Midbrain (tissue), 1 donor: ENCODE data around the gene LDB3.

Experiments
- DNase-seq: peaks from one replicate; lab custom pipeline; 2025; lab: John Stamatoyannopoulos, UW

The LDB3 gene

GRCh38 chr10:86665218-86665607, 3.1 kb upstream of the LDB3 start:
- no peak for DNase-seq

- peak; percentile 89 for DNase-seq
These were observed 2.4 kb upstream of the LDB3 start for GRCh38 chr10:86665868-86666267.

- peak; percentile 62 for DNase-seq
These were observed 1.8 kb upstream of the LDB3 start for GRCh38 chr10:86666538-86666937.

- no peak for DNase-seq
These were observed 710 bp upstream of the LDB3 start for GRCh38 chr10:86667421-86668181.

- no peak for DNase-seq
These were observed 2.0 kb downstream of the LDB3 start for GRCh38 chr10:86670290-86670811.

- no peak for DNase-seq
These were observed 2.6 kb downstream of the LDB3 start for GRCh38 chr10:86670876-86671275.

- DNase-seq, result no peak
These were observed 3.1 kb downstream of the LDB3 start for GRCh38 chr10:86671419-86671818.

GRCh38 chr10:86671985-86672710, 3.8 kb downstream of the LDB3 start:
- DNase-seq, result no peak

- DNase-seq, result no peak
These were observed 5.0 kb downstream of the LDB3 start for GRCh38 chr10:86673216-86673826.

- DNase-seq, result peak; percentile 41
These were observed 5.7 kb downstream of the LDB3 start for GRCh38 chr10:86673827-86674581.

- no peak for DNase-seq
These were observed 6.6 kb downstream of the LDB3 start for GRCh38 chr10:86674912-86675311.

- DNase-seq, result no peak
These were observed 9.1 kb downstream of the LDB3 start for GRCh38 chr10:86677374-86677773.

- peak; percentile 65 for DNase-seq
These were observed 10.9 kb downstream of the LDB3 start for GRCh38 chr10:86678999-86679792.

GRCh38 chr10:86681047-86681446, 12.7 kb downstream of the LDB3 start:
- DNase-seq, result peak; percentile 11

- DNase-seq, result no peak
These were observed 13.5 kb downstream of the LDB3 start for GRCh38 chr10:86681722-86682386.

- no peak for DNase-seq
These were observed 14.4 kb downstream of the LDB3 start for GRCh38 chr10:86682675-86683074.

- DNase-seq, result peak; percentile 35
These were observed 16.2 kb downstream of the LDB3 start for GRCh38 chr10:86684331-86685097.

- DNase-seq, result no peak
These were observed 17.1 kb downstream of the LDB3 start for GRCh38 chr10:86685416-86685815.

GRCh38 chr10:86685893-86686632, 17.8 kb downstream of the LDB3 start:
- no peak for DNase-seq
